ENCODE results near the gene MUC4.

- TF ChIP-seq CTCF (IDR thresholded peaks at IDR 0.05) = no peak
- TF ChIP-seq POLR2AphosphoS5 (IDR thresholded peaks at IDR 0.05) = no peak
- TF ChIP-seq POLR2A (IDR thresholded peaks at IDR 0.05) = no peak
Observed at GRCh38 chr3:195853996-195854395, 42.3 kb upstream of the MUC4 start.

All from prostate gland (tissue), 2 donors.